Lung microvascular endothelial cell (primary cell): ENCODE data around the gene SERINC5. TPM values are rescaled to one million over a fixed set of nuclear protein-coding genes. Genes with fewer than 3 reads are reported as not detected.
A peak's percentile ranks its signal among the peaks of the same experiment; 100 is the strongest.
"Not testable (repeated sequence)": the region's sequence is repeated elsewhere in the genome, so short reads cannot be mapped to it uniquely, and the experiment has no call there.

Experiments used
- DNase-seq, 2 donors: peaks; one replicate each; pipeline versions ENCODE4 v3.0.0 to v3.0.0-alpha.2; 2010; ENCODE audit warnings: low read depth in 2 of 2
- total RNA-seq: library from RNA; depleted of rRNA; stranded (reverse); fragments of >200 nt; gene quantifications from 2 replicates; pipeline ENCODE4 v1.2.1, GENCODE V29; 2014

The SERINC5 gene
- total RNA-seq, result 12.2 and 20.4 TPM in 2 replicates

GRCh38 chr5:80255811-80256712 is at the start of gene SERINC5:
Gene SERINC5 (minus strand): TSS chr5:80256048. CDS start chr5:80255922, 126 bp downstream.
- peak; percentile 64 to 74 for DNase-seq

- no peak for DNase-seq
Measured at GRCh38 chr5:80302636-80303035, 46.8 kb upstream of the SERINC5 start.

GRCh38 chr5:80301342-80301741 is 45.5 kb upstream of the SERINC5 start:
- DNase-seq, result not testable (repeated sequence)

- not testable (repeated sequence) for DNase-seq
Measured at GRCh38 chr5:80300796-80301195, 44.9 kb upstream of the SERINC5 start.

- no peak for DNase-seq
Measured at GRCh38 chr5:80300125-80300524, 44.3 kb upstream of the SERINC5 start.

GRCh38 chr5:80299601-80300000 is 43.8 kb upstream of the SERINC5 start:
- no peak for DNase-seq

GRCh38 chr5:80296121-80296520 is 40.3 kb upstream of the SERINC5 start:
- no peak for DNase-seq

GRCh38 chr5:80291761-80292160 is 35.9 kb upstream of the SERINC5 start:
- no peak for DNase-seq

GRCh38 chr5:80289320-80289719 is 33.5 kb upstream of the SERINC5 start:
- no peak for DNase-seq

- DNase-seq, result no peak
Measured at GRCh38 chr5:80288177-80288576, 32.3 kb upstream of the SERINC5 start.

- DNase-seq, result no peak
Measured at GRCh38 chr5:80284720-80285119, 28.9 kb upstream of the SERINC5 start.

GRCh38 chr5:80283360-80283759 is 27.5 kb upstream of the SERINC5 start:
- no peak for DNase-seq

GRCh38 chr5:80282054-80282453 is 26.2 kb upstream of the SERINC5 start:
- DNase-seq, result no peak

GRCh38 chr5:80277191-80277590 is 21.3 kb upstream of the SERINC5 start:
- no peak for DNase-seq

- no peak for DNase-seq
Measured at GRCh38 chr5:80276186-80276585, 20.3 kb upstream of the SERINC5 start.

GRCh38 chr5:80275347-80275746 is 19.5 kb upstream of the SERINC5 start:
- DNase-seq, result peak; percentile 14 to 66

GRCh38 chr5:80270543-80270942 is 14.7 kb upstream of the SERINC5 start:
- not testable (repeated sequence) for DNase-seq

GRCh38 chr5:80269991-80270438 is 14.2 kb upstream of the SERINC5 start:
- no peak for DNase-seq

- DNase-seq, result peak in 1 of 2 donors; percentile 33
Measured at GRCh38 chr5:80268916-80269315, 13.1 kb upstream of the SERINC5 start.

GRCh38 chr5:80266566-80266965 is 10.7 kb upstream of the SERINC5 start:
- DNase-seq, result no peak

GRCh38 chr5:80260461-80260860 is 4.6 kb upstream of the SERINC5 start:
- no peak for DNase-seq

GRCh38 chr5:80259511-80260203 is 3.8 kb upstream of the SERINC5 start:
- DNase-seq, result no peak

GRCh38 chr5:80255431-80255810 is 427 bp downstream of the SERINC5 start:
- DNase-seq, result peak; percentile 60 to 64
